HG03558 (cell line): ENCODE results near the gene OLR1.
"Not testable (repeated sequence)": the region's sequence is repeated elsewhere in the genome, so short reads cannot be mapped to it uniquely, and the experiment has no call there.

ENCODE experiments used
- ATAC-seq: cut with Tn5 transposase; IDR thresholded peaks from one replicate; pipeline ENCODE4 v1.9.1; 2021; ENCODE audit warnings: moderate number of reproducible peaks; ENCODE audit not compliant: unreplicated experiment; ENCODE audit errors: extremely low read depth

The OLR1 gene

GRCh38 chr12:10171973-10172728 is at the start of gene OLR1:
Gene OLR1 (minus strand): TSS chr12:10172132. CDS start chr12:10172077, 55 bp downstream.
- ATAC-seq: no peak

- no peak for ATAC-seq
Observed at GRCh38 chr12:10220398-10221077, 48.6 kb upstream of the OLR1 start.

GRCh38 chr12:10218021-10218420 is 46.1 kb upstream of the OLR1 start:
- no peak for ATAC-seq

DNA sequence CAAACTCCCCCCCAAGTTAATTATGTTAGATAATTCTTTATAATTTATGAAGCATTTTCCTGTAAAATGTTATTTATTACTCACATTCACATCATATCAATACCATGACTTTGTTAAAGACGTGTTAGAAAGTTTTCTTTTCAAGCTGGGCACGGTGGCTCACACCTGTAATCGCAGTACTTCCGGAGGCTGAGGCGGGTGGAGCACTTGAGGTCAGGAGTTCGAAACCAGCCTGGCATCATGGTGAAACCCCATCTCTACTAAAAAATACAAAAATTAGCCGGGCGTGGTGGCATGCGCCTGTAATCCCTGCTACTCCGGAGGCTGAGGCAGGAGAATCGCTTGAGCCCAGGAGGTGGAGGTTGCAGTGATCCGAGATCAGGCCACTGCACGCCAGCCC is 44.0 kb upstream of the OLR1 start:
- ATAC-seq: not testable (repeated sequence)

DNA sequence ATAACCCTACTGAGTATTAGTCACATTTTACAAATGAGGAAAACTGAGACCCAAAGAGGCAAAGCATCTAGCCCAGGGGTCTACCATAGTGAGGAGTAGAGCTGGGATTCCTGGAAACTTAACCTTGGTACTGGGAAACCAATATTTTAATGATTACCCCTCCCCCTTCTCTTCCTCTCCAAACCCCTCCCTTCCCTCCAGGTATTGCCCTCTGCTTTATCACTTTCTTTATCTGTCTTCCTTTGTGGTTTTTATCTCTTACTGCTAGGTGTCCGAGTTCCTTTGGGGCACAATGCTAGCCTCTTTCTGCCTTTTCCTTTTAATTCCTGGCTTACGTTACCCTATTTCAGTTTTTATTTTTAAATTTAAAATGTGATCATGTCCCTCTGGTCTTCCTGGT is 43.5 kb upstream of the OLR1 start:
- no peak for ATAC-seq

DNA sequence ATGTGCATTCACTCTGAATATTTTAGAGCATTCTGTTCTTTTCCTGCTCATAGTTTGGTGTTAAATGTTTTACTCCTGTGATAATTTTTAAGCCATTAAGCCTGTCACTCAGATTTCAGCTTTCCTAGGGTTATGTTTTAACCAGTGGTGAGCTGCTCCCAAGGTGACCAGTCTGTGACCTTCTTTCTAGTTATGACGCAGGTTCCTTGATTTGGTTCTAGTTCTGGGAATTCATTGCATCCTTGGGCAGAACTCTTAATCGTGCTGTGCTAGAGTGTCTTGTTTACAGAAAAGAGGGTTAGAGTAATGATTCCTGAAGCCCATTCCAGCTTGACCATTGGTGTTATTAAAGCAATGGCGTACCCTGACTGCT is 42.9 kb upstream of the OLR1 start:
- ATAC-seq: no peak

DNA sequence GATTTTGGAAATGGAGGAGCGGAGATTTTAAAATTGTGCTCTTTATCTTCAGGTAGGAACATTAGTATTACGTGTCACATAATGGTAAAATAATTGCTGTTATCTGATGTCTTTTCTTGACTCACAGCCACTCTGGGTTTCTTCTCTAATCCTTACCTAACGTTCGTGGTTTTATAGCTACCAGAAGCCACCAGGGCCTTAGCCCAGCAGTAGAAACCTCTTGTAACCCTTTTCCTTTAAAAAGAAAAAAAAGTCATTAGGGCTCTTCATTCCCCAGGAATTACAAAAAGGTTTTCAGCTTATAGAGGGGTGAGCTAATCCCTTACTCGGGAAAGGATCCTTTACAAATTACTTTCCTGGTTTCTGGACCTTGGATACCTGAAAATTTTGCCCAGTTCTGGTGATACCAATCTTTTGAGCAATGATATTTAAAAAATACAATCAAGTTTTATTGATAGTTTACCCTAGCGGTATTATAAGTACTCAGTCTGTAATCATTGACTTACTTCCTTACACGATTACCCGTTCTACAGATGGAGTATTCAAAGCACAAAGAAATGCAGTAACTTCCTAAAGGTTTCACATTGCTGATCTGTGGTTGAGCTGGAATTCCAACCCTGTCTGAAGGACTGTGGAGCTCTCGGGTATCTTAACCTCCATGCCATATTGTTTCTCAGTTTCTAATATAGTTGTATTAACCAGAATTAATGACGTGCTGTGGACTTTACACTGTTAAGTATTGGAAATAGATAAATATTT is 42.4 kb upstream of the OLR1 start:
- no peak for ATAC-seq

DNA sequence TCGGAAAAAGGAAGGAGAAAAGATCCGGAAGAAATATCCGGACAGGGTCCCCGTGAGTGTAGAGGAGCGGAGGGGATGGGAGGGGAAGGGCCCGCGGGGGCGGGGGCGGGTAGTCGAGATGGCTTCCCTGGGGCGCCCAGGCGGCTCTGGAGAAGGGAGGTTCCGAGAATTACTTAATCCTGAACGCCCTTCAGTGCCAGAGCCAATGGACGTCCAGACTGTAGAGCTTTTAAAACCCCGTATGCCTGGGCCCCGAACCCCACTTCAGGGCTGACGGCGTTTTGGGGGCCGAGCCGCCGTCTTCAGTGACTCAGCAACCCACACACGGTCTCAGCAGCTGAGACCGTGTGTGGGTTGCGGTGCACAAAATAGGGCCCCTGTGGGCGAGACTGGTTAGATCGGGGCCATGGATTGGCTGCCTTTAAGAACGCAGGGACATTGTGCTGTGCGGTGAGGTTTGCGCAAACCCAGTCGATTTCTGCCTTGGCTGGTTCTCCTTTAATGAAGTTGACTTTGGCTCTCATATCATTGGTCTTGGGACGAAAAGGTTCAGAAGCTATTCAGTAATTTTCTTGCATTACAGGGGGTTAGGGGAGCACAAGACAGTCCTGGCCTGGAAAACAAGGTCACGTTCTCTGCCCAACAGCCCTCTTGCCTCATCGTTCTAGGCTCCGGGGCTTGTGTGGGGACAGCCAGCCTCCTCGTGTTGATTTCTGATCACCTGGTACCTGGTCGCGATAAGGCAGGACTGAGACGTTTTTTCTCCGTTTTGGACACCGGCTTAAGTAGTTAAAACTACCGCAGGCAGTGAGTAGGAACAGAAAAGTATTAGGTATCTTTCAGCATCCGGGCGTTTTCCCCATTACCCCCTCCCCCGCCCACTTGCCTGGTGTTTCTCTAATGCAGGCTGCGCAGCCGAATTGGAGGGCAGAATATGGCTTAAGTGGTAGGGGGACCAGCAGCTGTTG is 41.5 kb upstream of the OLR1 start:
- ATAC-seq: no peak

DNA sequence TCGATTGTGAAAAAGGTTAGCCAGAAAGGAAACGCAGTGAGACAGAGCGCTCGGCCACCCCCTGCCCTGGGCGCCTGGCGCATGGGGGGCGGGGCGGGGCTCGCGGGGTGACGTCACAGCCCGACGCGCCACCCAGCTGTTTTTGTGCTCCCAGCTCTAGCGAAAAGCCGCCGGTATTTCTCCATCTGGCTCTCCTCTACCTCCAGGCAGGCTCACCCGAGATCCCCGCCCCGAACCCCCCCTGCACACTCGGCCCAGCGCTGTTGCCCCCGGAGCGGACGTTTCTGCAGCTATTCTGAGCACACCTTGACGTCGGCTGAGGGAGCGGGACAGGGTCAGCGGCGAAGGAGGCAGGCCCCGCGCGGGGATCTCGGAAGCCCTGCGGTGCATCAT is 40.8 kb upstream of the OLR1 start, which contains the start of gene GABARAPL1:
Gene GABARAPL1, plus strand, starts transcription at position 139 of the 393 bp plus-strand sequence. Its CDS starts 253 bp downstream, at position 392.
- no peak for ATAC-seq

GRCh38 chr12:10211940-10212738 is 40.2 kb upstream of the OLR1 start:
- no peak for ATAC-seq

DNA sequence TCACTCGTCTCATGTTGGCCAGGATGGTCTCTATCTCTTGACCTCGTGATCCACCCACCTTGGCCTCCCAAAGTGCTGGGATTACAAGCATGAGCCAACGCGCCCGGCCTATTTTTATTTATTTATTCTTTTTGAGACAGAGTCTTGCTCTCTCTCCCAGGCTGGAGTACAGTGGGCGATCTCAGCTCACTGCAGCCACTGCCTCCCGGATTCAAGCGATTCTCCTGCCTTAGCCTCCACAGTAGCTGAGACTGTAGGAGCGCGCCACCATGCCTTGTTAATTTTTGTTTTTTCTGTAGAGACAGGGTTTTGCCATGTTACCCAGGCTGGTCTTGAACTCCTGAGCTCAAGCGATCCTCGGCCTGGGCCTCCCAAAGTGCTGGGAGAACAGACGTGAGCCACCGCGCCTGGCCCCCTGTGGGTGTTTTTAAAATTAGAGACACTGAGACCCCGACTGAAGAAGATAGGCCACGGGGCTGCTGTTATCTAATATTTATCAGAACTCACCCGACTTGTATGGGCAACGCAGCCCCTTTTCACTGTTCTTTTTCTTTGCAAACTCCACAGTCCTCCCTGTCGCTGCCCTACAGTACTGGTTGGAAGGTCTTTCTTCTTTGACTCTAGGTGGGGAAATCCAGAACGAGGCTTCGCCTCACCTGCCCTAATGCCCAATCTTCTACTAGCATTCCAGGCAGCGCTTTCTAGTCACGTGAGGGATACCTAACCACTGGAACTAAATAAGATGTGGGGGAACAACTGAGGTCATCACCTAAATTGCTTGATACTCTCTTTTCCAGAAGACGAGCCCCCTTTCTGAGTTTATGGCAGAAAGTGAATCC is 39.4 kb upstream of the OLR1 start:
- no peak for ATAC-seq

GRCh38 chr12:10210225-10210624 is 38.3 kb upstream of the OLR1 start:
- ATAC-seq: no peak

DNA sequence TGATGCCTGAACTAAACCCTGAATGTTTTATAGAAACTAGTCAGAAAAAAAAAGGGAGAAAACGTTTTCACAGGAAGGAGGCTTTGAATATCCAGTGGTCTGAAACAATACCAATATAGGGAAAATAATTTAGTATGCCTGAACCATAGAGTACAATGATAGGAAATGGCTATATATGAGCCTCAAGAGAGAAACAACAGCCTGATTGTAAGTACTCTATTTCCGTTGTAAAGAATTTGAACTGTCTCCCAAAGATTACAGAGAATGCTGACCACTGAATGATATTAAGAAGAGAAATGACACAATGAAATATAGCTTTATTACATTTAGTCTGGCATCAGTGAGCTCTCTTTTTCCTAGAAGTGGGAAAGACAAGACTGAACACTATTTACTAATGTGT is 35.2 kb upstream of the OLR1 start:
- ATAC-seq: no peak

- ATAC-seq: no peak
Observed at GRCh38 chr12:10205220-10205807, 33.4 kb upstream of the OLR1 start.

DNA sequence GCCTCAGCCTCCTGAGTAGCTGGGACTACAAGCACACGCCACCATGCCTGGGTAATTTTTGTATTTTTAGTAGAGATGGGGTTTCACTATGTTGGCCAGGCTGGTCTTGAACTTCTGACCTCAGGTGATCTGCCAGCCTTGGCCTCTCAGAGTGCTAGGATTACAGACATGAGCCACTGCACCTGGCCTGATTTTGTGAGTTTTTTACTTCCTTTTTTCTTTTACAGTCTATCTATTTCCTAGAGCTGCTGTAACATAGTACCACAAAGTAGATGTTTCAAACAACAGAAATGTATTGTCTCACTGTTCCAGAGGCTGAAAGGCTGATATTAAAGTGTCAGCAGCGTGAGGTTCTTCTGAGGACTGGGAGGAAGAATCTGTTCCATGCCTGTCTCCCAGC is 32.6 kb upstream of the OLR1 start:
- ATAC-seq: not testable (repeated sequence)

DNA sequence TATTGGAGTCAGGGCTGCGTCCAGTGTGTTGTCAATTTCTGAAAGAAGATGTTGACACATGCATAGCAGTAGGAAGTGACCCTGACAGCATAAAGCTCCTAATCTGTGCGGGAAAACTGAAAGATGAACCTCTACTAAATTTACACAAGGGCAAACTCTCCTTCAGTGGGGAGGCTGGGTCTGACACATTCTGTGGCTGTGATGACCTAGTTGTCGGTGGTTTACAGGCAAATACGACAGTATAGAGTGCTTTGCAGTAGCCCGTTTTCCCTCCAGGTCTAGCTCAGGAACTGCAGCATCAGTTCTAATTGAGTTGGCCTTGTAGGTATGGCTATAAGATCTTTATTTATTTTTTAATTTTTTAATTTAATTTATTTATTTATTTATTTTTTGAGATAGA is 25.9 kb upstream of the OLR1 start:
- ATAC-seq: no peak

DNA sequence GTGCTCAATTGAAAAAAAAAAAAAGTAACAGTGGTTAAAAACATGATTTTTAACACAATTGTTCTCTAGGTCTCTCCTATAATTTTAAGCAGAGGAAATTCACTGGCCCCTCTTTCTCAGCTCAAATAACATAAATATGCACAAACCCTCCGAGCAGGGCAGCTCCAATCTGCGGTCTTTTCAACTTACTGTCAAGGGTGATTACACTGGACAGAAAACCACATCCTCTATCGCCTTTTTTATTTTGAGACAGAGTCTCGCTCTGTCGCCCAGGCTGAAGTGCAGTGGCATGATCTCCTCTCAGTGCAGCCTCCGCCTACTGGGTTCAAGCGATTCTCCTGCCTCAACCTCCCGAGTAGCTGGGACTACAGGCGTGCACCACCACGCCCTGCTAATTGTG is 24.3 kb upstream of the OLR1 start:
- no peak for ATAC-seq

- no peak for ATAC-seq
Observed at GRCh38 chr12:10194160-10194670, 22.3 kb upstream of the OLR1 start.
